NCI-H2081 (cell line): ENCODE data around the gene GPR25.

Source experiments
- DNase-seq, 2 experiments: peaks; one replicate each; lab custom pipeline; 2025; lab: John Stamatoyannopoulos, UW

The GPR25 gene

GRCh38 chr1:200872446-200873115 lies at the start of gene GPR25:
GPR25 (plus strand) TSS chr1:200872981; CDS start chr1:200873038, 57 bp downstream.
- DNase-seq = no peak

GRCh38 chr1:200831091-200831490 lies 41.7 kb upstream of the GPR25 start:
- peak in 1 of 2 experiments; percentile 18 for DNase-seq

- no peak for DNase-seq
These were observed 38.4 kb upstream of the GPR25 start for GRCh38 chr1:200834383-200834782.

GRCh38 chr1:200836213-200836612 lies 36.6 kb upstream of the GPR25 start:
- no peak for DNase-seq

- no peak for DNase-seq
These were observed 34.7 kb upstream of the GPR25 start for GRCh38 chr1:200837931-200838571.

GRCh38 chr1:200838676-200839445 lies 33.9 kb upstream of the GPR25 start:
- DNase-seq = no peak

- DNase-seq = no peak
These were observed 27.4 kb upstream of the GPR25 start for GRCh38 chr1:200845360-200845759.

- DNase-seq = no peak
These were observed 26.4 kb upstream of the GPR25 start for GRCh38 chr1:200846398-200846797.

GRCh38 chr1:200849430-200849829 lies 23.4 kb upstream of the GPR25 start:
- no peak for DNase-seq

- DNase-seq = no peak
These were observed 22.2 kb upstream of the GPR25 start for GRCh38 chr1:200850554-200850953.

- no peak for DNase-seq
These were observed 15.9 kb upstream of the GPR25 start for GRCh38 chr1:200856716-200857357.

GRCh38 chr1:200857804-200858203 lies 15.0 kb upstream of the GPR25 start:
- DNase-seq = no peak

- DNase-seq = no peak
These were observed 10.7 kb upstream of the GPR25 start for GRCh38 chr1:200861937-200862647.

- DNase-seq = no peak
These were observed 9.9 kb upstream of the GPR25 start for GRCh38 chr1:200862713-200863415.

- DNase-seq = no peak
These were observed 6.7 kb upstream of the GPR25 start for GRCh38 chr1:200866116-200866515.

- DNase-seq = no peak
These were observed 6.3 kb upstream of the GPR25 start for GRCh38 chr1:200866521-200866920.

GRCh38 chr1:200867018-200867811 lies 5.6 kb upstream of the GPR25 start:
- no peak for DNase-seq

GRCh38 chr1:200869376-200869752 lies 3.4 kb upstream of the GPR25 start:
- no peak for DNase-seq

GRCh38 chr1:200869753-200870391 lies 2.9 kb upstream of the GPR25 start:
- DNase-seq = no peak

- DNase-seq = no peak
These were observed 412 bp downstream of the GPR25 start for GRCh38 chr1:200873116-200873670.
